Astrocyte (in vitro differentiated cells and primary cell): ENCODE data around the gene MYBPC1. TPM values are rescaled to one million over a fixed set of nuclear protein-coding genes. Genes with fewer than 3 reads are reported as not detected.

Experiments
- DNase-seq: peaks from one replicate; pipeline ENCODE4 v3.0.0-alpha.2; 2010; ENCODE audit warnings: low read depth
- FAIRE-seq: peaks from 2 replicates; lab custom pipeline; 2011; peaks lifted over from hg19 to GRCh38; lab: Jason Lieb, UNC
- H2AFZ ChIP-seq: 2 replicates; pipeline ENCODE4 v1.6.0; 2012; ENCODE audit warnings: low read depth, low read length, inconsistent platforms
- H3K27ac ChIP-seq: 2 replicates; pipeline ENCODE4 v1.5.1; 2011; ENCODE audit warnings: low read depth, low read length, inconsistent platforms
- H3K27me3 ChIP-seq: 2 replicates; pipeline ENCODE4 v1.6.0; 2011; ENCODE audit warnings: low read length, inconsistent platforms; ENCODE audit not compliant: insufficient read depth
- H3K36me3 ChIP-seq: 2 replicates; pipeline ENCODE4 v1.5.1; 2011; ENCODE audit warnings: low read length, inconsistent platforms; ENCODE audit not compliant: insufficient read depth
- H3K4me1 ChIP-seq: 2 replicates; pipeline ENCODE4 v1.5.1; 2011; ENCODE audit warnings: low read length, inconsistent platforms; ENCODE audit not compliant: insufficient read depth
- H3K4me2 ChIP-seq: 2 replicates; pipeline ENCODE4 v1.6.0; 2012; ENCODE audit warnings: low read length, inconsistent platforms
- H3K4me3 ChIP-seq: 2 replicates; pipeline ENCODE4 v1.5.1; 2011; ENCODE audit warnings: low read depth, mild to moderate bottlenecking, low read length, inconsistent platforms; ENCODE audit not compliant: insufficient read depth
- H3K79me2 ChIP-seq: 2 replicates; pipeline ENCODE4 v1.6.0; 2012; ENCODE audit warnings: mild to moderate bottlenecking, low read length, inconsistent platforms; ENCODE audit not compliant: insufficient read depth
- H3K9ac ChIP-seq: 2 replicates; pipeline ENCODE4 v1.6.0; 2012; ENCODE audit warnings: mild to moderate bottlenecking, low read length, inconsistent platforms
- H3K9me3 ChIP-seq: 2 replicates; pipeline ENCODE4 v1.5.1; 2012; ENCODE audit warnings: low read depth, mild to moderate bottlenecking, low read length, inconsistent platforms; ENCODE audit not compliant: insufficient read depth
- H4K20me1 ChIP-seq: 2 replicates; pipeline ENCODE4 v1.6.0; 2012; ENCODE audit warnings: low read length, inconsistent platforms; ENCODE audit not compliant: insufficient read depth
- H3K27ac Mint-ChIP-seq: one replicate; pipeline ENCODE4 v1.8.0; 2021; ENCODE audit warnings: mild to moderate bottlenecking, mixed read lengths; ENCODE audit not compliant: unreplicated experiment
- H3K27me3 Mint-ChIP-seq: one replicate; pipeline ENCODE4 v1.8.0; 2021; ENCODE audit warnings: low read depth, mixed read lengths; ENCODE audit not compliant: unreplicated experiment
- H3K36me3 Mint-ChIP-seq: one replicate; pipeline ENCODE4 v1.8.0; 2021; ENCODE audit warnings: low read depth, mixed read lengths; ENCODE audit not compliant: unreplicated experiment
- H3K4me1 Mint-ChIP-seq: one replicate; pipeline ENCODE4 v1.8.0; 2021; ENCODE audit warnings: low read depth, mixed read lengths; ENCODE audit not compliant: unreplicated experiment
- H3K4me3 Mint-ChIP-seq: one replicate; pipeline ENCODE4 v1.8.0; 2021; ENCODE audit warnings: mild to moderate bottlenecking, moderate library complexity, mixed read lengths; ENCODE audit not compliant: unreplicated experiment
- H3K9me3 Mint-ChIP-seq: one replicate; pipeline ENCODE4 v1.8.0; 2021; ENCODE audit warnings: mild to moderate bottlenecking, mixed read lengths; ENCODE audit not compliant: unreplicated experiment
- CTCF ChIP-seq: IDR thresholded peaks from 2 replicates; pipeline ENCODE4 v1.5.1; 2011; ENCODE audit warnings: low read depth, mild to moderate bottlenecking, inconsistent platforms, low read length, moderate library complexity; ENCODE audit not compliant: insufficient read depth
- EZH2 ChIP-seq: IDR thresholded peaks from 2 replicates; pipeline ENCODE4 v1.6.1; 2012; ENCODE audit warnings: mild to moderate bottlenecking, low read length, inconsistent platforms; ENCODE audit not compliant: insufficient read depth
- total RNA-seq: library from RNA; stranded (reverse); gene quantifications from 2 replicates; pipeline ENCODE4 v1.2.1, GENCODE V29; 2021

The MYBPC1 gene
- total RNA-seq, 1 donor from 2014 or later, result not detected

- no peaks in the 10 kb centered on the region for H3K9me3 Mint-ChIP-seq
- no peaks in the 10 kb centered on the region for H3K27me3 Mint-ChIP-seq
- Histone ChIP-seq H3K4me3 (no peak overlapping the region), H3K4me1 (no peaks in the 10 kb centered on the region), H2AFZ (no peak overlapping the region), H3K36me3 (no peaks in the 10 kb centered on the region), H3K27ac (no peak overlapping the region), H3K9me3 (no peaks in the 10 kb centered on the region), H3K27me3 (no peaks in the 10 kb centered on the region), H3K4me2 (no peak overlapping the region), H3K9ac (no peak overlapping the region), H4K20me1 (no peaks in the 10 kb centered on the region), H3K79me2 (no peaks in the 10 kb centered on the region)
- no peak for DNase-seq
- no peak for TF ChIP-seq EZH2
- H3K4me1 Mint-ChIP-seq, result no peaks in the 10 kb centered on the region
- no peak overlapping the region for H3K4me3 Mint-ChIP-seq
- H3K27ac Mint-ChIP-seq, result no peak overlapping the region
- FAIRE-seq, result no peak
- H3K36me3 Mint-ChIP-seq, result no peaks in the 10 kb centered on the region
These were observed 13.6 kb upstream of the MYBPC1 start for GRCh38 chr12:101581190-101581589.

GRCh38 chr12:101582937-101583336, 11.8 kb upstream of the MYBPC1 start:
- H3K4me3 Mint-ChIP-seq, result no peak overlapping the region
- Histone ChIP-seq H3K4me1 (no peaks in the 10 kb centered on the region), H3K4me3 (no peak overlapping the region), H3K9ac (no peak overlapping the region), H3K27me3 (no peaks in the 10 kb centered on the region), H3K79me2 (no peaks in the 10 kb centered on the region), H3K36me3 (no peaks in the 10 kb centered on the region), H2AFZ (no peak overlapping the region), H3K9me3 (no peaks in the 10 kb centered on the region), H3K4me2 (no peak overlapping the region), H3K27ac (no peak overlapping the region), H4K20me1 (no peaks in the 10 kb centered on the region)
- no peak overlapping the region for H3K27ac Mint-ChIP-seq
- no peak for FAIRE-seq
- H3K4me1 Mint-ChIP-seq, result no peaks in the 10 kb centered on the region
- H3K9me3 Mint-ChIP-seq, result no peaks in the 10 kb centered on the region
- DNase-seq, result no peak
- no peaks in the 10 kb centered on the region for H3K27me3 Mint-ChIP-seq
- TF ChIP-seq CTCF (no peak), EZH2 (no peak)
- H3K36me3 Mint-ChIP-seq, result no peaks in the 10 kb centered on the region

- no peak overlapping the region for H3K27ac ChIP-seq
- TF ChIP-seq CTCF (no peak), EZH2 (no peak)
- Mint-ChIP-seq H3K27ac (no peak overlapping the region), H3K4me1 (peaks cover 3% of the 10 kb centered on the region), H3K9me3 (no peaks in the 10 kb centered on the region), H3K36me3 (no peaks in the 10 kb centered on the region), H3K4me3 (no peak overlapping the region), H3K27me3 (no peaks in the 10 kb centered on the region)
- H3K4me3 ChIP-seq, result no peak overlapping the region
- no peak overlapping the region for H3K9ac ChIP-seq
- no peaks in the 10 kb centered on the region for H3K27me3 ChIP-seq
- H3K9me3 ChIP-seq, result no peaks in the 10 kb centered on the region
- H3K36me3 ChIP-seq, result no peaks in the 10 kb centered on the region
- no peaks in the 10 kb centered on the region for H3K79me2 ChIP-seq
- H4K20me1 ChIP-seq, result no peaks in the 10 kb centered on the region
- H2AFZ ChIP-seq, result no peak overlapping the region
- FAIRE-seq (no peak), DNase-seq (no peak)
- no peak overlapping the region for H3K4me2 ChIP-seq
- H3K4me1 ChIP-seq, result no peaks in the 10 kb centered on the region
These were observed 4.4 kb upstream of the MYBPC1 start for GRCh38 chr12:101590383-101590782.
